ENCODE results near the gene PDSS2.
"Not testable (repeated sequence)": the region's sequence is repeated elsewhere in the genome, so short reads cannot be mapped to it uniquely, and the experiment has no call there.

Gene PDSS2

GRCh38 chr6:107144666-107145065 lies 314.7 kb downstream of the PDSS2 start:
- DNase-seq: no peak

GRCh38 chr6:107144014-107144413 lies 315.4 kb downstream of the PDSS2 start:
- no peak for DNase-seq

- no peak for DNase-seq
Measured at GRCh38 chr6:107140581-107140980, 318.8 kb downstream of the PDSS2 start.

GRCh38 chr6:107136324-107136723 lies 323.0 kb downstream of the PDSS2 start:
- not testable (repeated sequence) for DNase-seq

- not testable (repeated sequence) for DNase-seq
Measured at GRCh38 chr6:107135048-107135680, 324.2 kb downstream of the PDSS2 start.

GRCh38 chr6:107132330-107132954 lies 326.9 kb downstream of the PDSS2 start:
- DNase-seq: peak; percentile 50

- DNase-seq: no peak
Measured at GRCh38 chr6:107129370-107129925, 329.9 kb downstream of the PDSS2 start.

GRCh38 chr6:107128577-107128976 lies 330.8 kb downstream of the PDSS2 start:
- DNase-seq: no peak

GRCh38 chr6:107128175-107128574 lies 331.2 kb downstream of the PDSS2 start:
- DNase-seq: no peak

- DNase-seq: no peak
Measured at GRCh38 chr6:107125771-107126170, 333.6 kb downstream of the PDSS2 start.

GRCh38 chr6:107124934-107125348 lies 334.4 kb downstream of the PDSS2 start:
- no peak for DNase-seq

- DNase-seq: no peak
Measured at GRCh38 chr6:107123501-107123900, 335.9 kb downstream of the PDSS2 start.

GRCh38 chr6:107122748-107123147 lies 336.6 kb downstream of the PDSS2 start:
- no peak for DNase-seq

GRCh38 chr6:107121964-107122495 lies 337.3 kb downstream of the PDSS2 start:
- DNase-seq: no peak

GRCh38 chr6:107121266-107121665 lies 338.1 kb downstream of the PDSS2 start:
- DNase-seq: no peak

- DNase-seq: no peak
Measured at GRCh38 chr6:107120404-107120803, 339.0 kb downstream of the PDSS2 start.

- peak; percentile 13 for DNase-seq
Measured at GRCh38 chr6:107118976-107119375, 340.4 kb downstream of the PDSS2 start.

GRCh38 chr6:107118540-107118939 lies 340.8 kb downstream of the PDSS2 start:
- DNase-seq: not testable (repeated sequence)

GRCh38 chr6:107116931-107117330 lies 342.4 kb downstream of the PDSS2 start:
- no peak for DNase-seq

- DNase-seq: peak; percentile 80
Measured at GRCh38 chr6:107116328-107116892, 343.0 kb downstream of the PDSS2 start.

- peak; percentile 80 for DNase-seq
Measured at GRCh38 chr6:107115695-107116327, 343.6 kb downstream of the PDSS2 start.

GRCh38 chr6:107114926-107115694 lies 344.3 kb downstream of the PDSS2 start, which contains the start of gene BEND3:
TSS of gene BEND3 (minus strand) at chr6:107115515. CDS start at chr6:107099285, 16,230 bp downstream.
- DNase-seq: peak; percentile 34
